ENCODE measurements around the gene NRG4. TPM values are rescaled to one million over a fixed set of nuclear protein-coding genes. Genes with fewer than 3 reads are reported as not detected.

The NRG4 gene
- total and polyA plus RNA-seq, 2 of the 8 experiments (the other 6 are each of a cell fraction or from before 2014, with no cell fraction given), result 0.24 TPM; not detected in 1

- Histone ChIP-seq H3K36me3 (ENCODE audit: control insufficient read depth in 2 of 4, insufficient read depth in 4 of 4, low read length in 3 of 4) (no peaks in the 10 kb centered on the region), H2BK15ac (ENCODE audit: low read length) (peak overlapping the region; percentile 8; the same call in 1 of the 2 replicates), H2AFZ (ENCODE audit: low read length) (peak overlapping the region; percentile 96), H3K9ac (replicated peaks in 1 of 4; ENCODE audit: extremely low read depth in 1 of 4, low read depth in 3 of 4, low read length in 3 of 4) (peak overlapping the region in 1 of 4 experiments; percentile 43; a peak in 3 of 7 replicates), H4K91ac (replicated peaks; ENCODE audit: insufficient read length, low read length) (no peak overlapping the region), H3K4me3 (ENCODE audit: extremely low read depth in 1 of 4, insufficient read depth in 2 of 4, low read depth in 3 of 4, low read length in 4 of 4) (peak overlapping the region; percentile 75 to 86 (median 80)), H3K4me1 (replicated peaks in 1 of 4; ENCODE audit: control insufficient read depth in 3 of 4, insufficient read depth in 4 of 4, low read length in 3 of 4) (peaks cover 2 to 18% (median 9%) of the 10 kb centered on the region in 4 experiments; a peak in 6 of 7 replicates), H2AK5ac (ENCODE audit: low read depth, low read length) (no peak overlapping the region), H4K8ac (ENCODE audit: extremely low read depth, insufficient read depth, low read length) (peak overlapping the region; percentile 28; the same call in 1 of the 2 replicates), H2BK5ac (ENCODE audit: low read depth, low read length) (no peak overlapping the region), H3K4ac (replicated peaks; ENCODE audit: insufficient read length, low read depth, low read length) (no peak overlapping the region), H3K14ac (ENCODE audit: insufficient read length) (no peak overlapping the region), H3K23me2 (ENCODE audit: low read depth, low read length) (peaks cover 5% of the 10 kb centered on the region; the same call in 1 of the 2 replicates), H2BK120ac (replicated peaks; ENCODE audit: low read depth, low read length) (no peak overlapping the region), H2BK20ac (ENCODE audit: low read length) (no peak overlapping the region), H3K79me1 (ENCODE audit: low read depth, low read length) (no peaks in the 10 kb centered on the region), H3K27ac (ENCODE audit: low read depth, low read length) (no peak overlapping the region), H3K9me3 (ENCODE audit: insufficient read depth in 2 of 2, low read depth in 1 of 2, low read length in 1 of 2) (no peaks in the 10 kb centered on the region), H3K4me2 (ENCODE audit: insufficient read depth in 1 of 2, low read depth in 2 of 2, low read length in 2 of 2) (peak overlapping the region; percentile 60 to 91), H2BK12ac (ENCODE audit: low read depth, low read length) (no peak overlapping the region), H3K27me3 (replicated peaks in 1 of 4; ENCODE audit: control insufficient read depth in 3 of 4, extremely low read depth in 1 of 4, insufficient read depth in 3 of 4, low read length in 3 of 4) (peaks cover 0 to 14% (median 3%) of the 10 kb centered on the region in 4 experiments; a peak in 5 of 7 replicates), H3K18ac (ENCODE audit: extremely low read depth, low read length) (no peak overlapping the region), H3K79me2 (ENCODE audit: control insufficient read depth in 1 of 2, insufficient read depth in 2 of 2, low read length in 2 of 2) (no peaks in the 10 kb centered on the region), H3K56ac (replicated peaks; ENCODE audit: insufficient read length, low read depth, low read length) (no peak overlapping the region), H4K5ac (ENCODE audit: insufficient read length, low read depth, low read length) (no peak overlapping the region), H4K20me1 (replicated peaks in 1 of 2; ENCODE audit: control insufficient read depth in 1 of 2, insufficient read depth in 2 of 2, low read length in 2 of 2) (no peaks in the 10 kb centered on the region), H3K23ac (ENCODE audit: insufficient read length) (no peak overlapping the region)
- ChIA-PET POLR2A (ENCODE audit: partially characterized antibody) (interaction anchor here (1.1 to 2.7 kb wide), 3 partner anchors 9 to 132 kb away, joined by 3 to 11 read pairs (median 3); no protein-coding TSS in a partner anchor), CTCF (ENCODE audit: partially characterized antibody) (interaction anchor here (0.8 to 6.0 kb wide), 15 partner anchors 9 to 217 kb away, joined by 3 to 164 read pairs (median 5); partner anchors contain the start of gene UBE2Q2)
- no peak for TF ChIP-seq TBP (IDR thresholded peaks at IDR 0.05; ENCODE audit: low read depth, low read length)
- 0 out of 2 replicates have a peak, but pooled peaks have one; percentile 27 for TF ChIP-seq PHF8 (conservative IDR thresholded peaks at IDR 0.05; ENCODE audit: low read depth, low read length)
- TF ChIP-seq TEAD4 (IDR thresholded peaks at IDR 0.05; ENCODE audit: low read depth, low read length), result no peak
- no peak for TF ChIP-seq MAFK (IDR thresholded peaks at IDR 0.05; ENCODE audit: low read depth, low read length)
- DNase-seq (ENCODE audit: low read depth in 1 of 2, low spot score in 2 of 2), result no peak
- WGBS, 2 experiments (ENCODE audit: extremely low coverage in 1 of 2, insufficient coverage in 1 of 2, insufficient read length in 1 of 2, insufficient replicate concordance in 2 of 2, low coverage in 1 of 2, low lambda C conversion rate in 2 of 2, missing lambda C conversion rate in 1 of 2), result 21% methylated on average over 20 of the region's 20 CpGs; no CpG with 5 or more reads in 1 of the 2 experiments
- FAIRE-seq, result no peak
Observed at GRCh38 chr15:76060118-76060989, 48.1 kb upstream of the NRG4 start.
